Germinal center (tissue), 1 donor: ENCODE measurements around the gene FPR1.

Experiments
- DNase-seq: peaks from one replicate; pipeline ENCODE4 v3.0.0; 2012; ENCODE audit warnings: mixed read lengths, low spot score

FPR1 gene

DNA sequence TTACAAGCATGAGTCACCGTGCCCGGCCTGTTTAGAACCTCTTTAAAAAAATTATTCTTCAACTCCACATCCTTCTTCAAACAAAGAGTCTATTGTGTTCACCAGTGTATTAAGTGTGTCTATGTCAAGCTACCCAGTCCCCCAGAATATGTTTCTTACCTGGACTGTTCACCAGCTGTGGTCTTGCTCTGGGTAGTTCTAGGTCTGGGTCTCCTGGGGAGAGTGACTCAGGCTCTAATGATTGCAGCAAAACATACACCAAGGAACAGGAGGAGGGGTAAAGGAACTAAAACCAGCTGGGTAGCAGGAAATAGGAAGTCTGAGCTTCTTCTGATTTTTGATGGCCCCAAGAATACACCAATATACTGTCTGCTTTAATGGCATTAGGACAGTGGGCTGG lies at the start of gene FPR1:
FPR1 (minus strand) TSS at position 224 of the 400 bp plus-strand sequence. CDS start 4,884 bp downstream, outside the sequence.
- peak; percentile 15 for DNase-seq

- DNase-seq = no peak
Observed at GRCh38 chr19:51800473-51801244, 49.0 kb upstream of the FPR1 start.

DNA sequence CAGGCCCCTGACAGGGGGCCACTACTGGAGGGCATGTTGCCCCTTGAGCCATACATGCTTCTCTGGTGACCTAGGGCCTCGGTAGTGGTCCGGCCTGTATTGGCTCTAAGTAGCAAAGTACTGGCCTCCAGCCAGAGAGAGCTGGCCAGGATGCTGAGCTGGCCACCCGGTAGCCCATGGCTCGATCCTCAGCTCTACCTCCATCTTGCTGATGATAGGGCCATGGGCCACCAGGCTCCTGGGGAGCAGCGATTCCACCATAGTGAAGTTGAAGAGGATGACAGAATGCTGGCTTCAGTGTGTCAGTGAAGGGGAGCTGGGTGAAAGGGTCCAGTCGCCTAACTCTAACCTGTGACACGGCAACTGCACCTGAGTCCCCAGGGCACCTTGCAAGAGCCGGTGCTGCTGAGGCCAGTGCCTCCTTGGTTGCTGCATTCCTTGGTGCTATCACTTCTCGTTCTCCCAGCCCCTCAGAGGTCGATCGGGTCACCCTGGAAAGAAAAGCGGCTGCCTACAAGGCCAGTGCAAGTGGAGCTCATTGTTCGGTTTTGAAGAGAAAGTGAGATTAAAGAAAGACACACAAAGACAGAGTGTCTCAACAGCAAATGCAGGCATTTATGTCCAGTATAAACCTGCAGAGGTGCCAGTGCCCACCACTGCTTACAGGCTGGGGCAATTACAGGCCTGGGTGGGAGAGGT lies 48.2 kb upstream of the FPR1 start:
- no peak for DNase-seq

DNA sequence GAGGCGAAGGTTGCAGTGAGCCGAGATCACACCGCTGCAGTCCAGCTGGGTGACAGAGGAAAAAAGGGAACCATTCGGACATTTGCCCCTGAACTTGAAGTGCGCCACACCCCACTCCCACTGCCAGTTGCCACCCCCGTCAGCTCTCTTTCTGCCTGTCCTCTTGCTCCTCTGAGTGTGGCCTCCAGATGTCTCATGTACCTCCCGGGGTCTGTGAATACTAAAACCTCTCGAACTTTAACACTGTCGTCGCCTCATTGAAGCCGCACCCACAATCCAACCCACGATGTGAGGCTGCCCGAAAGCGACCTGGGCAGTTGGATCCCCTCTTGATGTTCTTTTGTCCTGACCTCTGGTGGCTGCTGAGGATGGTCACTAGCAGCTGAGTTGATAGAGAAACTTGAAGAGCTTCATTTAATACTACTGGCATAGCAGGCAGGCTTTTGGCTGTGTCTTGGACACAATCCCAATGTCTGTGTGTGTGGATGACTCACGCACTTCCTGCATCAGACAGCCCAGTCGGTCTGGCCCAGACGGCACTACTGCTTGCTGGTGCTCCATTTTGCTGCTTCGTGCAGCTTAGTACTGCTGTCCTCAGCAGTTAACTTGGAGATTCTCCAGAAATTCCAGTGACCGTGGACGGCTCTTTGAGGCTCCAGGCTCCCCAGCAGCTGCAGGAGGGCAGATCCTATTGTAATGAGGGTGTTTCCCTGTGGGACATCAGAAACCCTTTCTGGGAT lies 47.5 kb upstream of the FPR1 start:
- no peak for DNase-seq

DNA sequence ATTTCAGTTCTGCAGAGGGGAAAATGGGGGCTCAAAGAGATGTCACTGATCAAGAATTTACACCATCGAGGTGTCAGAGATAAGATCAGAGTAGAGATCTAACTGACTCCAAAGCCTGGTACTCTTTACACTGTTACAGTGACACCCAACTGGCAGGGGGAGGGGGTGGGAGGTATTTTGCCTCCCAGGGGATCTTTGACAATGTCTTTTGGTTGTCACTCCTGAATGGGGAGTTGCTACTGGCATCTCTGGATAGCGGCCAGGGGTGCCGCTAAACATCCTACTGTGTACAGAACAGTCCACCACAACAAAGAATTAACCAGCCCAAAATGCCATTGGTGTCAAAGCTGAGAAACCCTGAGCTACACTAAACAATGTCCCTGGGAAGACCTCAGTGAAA lies 46.4 kb upstream of the FPR1 start:
- DNase-seq = no peak

DNA sequence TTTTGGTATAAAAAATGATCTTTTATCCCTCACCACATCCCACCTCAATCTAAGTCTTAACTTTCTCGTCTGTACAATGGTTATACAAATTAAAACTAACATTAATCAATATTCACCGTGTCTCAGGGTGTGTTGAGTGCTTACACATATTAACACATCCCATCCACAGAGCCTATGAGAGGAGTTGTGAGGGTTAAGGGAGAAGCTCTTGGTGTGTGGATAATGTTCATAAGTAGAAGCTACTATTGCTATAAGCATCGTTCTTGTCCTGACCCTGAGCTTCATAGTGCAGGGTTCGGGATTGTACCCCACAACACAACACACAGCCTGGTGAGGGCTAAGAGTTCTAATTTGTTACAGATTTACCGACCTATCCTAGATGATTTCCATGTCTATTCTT lies 45.8 kb upstream of the FPR1 start:
- DNase-seq = no peak

GRCh38 chr19:51796195-51796679 lies 44.6 kb upstream of the FPR1 start:
- no peak for DNase-seq

GRCh38 chr19:51794885-51795490 lies 43.3 kb upstream of the FPR1 start, which contains the start of gene FPR3:
Gene FPR3 (plus strand): TSS chr19:51795157. CDS start chr19:51823749, 28,592 bp downstream.
- DNase-seq = no peak

DNA sequence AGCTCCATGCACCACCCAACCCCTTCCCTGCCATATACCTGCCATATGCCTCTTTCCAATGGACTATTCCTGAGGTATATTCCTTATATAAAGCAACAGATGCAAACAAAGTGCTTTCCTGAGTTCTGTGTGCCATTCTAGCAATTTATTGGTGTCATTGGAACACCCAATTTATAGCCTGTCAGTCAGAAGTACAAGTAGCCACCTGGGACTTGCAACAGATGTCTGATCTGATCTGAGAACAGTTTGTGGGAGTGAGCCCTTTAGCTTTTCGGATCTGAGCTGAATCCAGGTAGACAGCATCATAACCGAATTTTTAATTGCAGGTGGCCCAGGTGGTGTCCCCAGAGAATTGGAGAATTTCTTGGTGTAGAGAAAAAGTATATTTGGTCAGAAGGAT lies 42.3 kb upstream of the FPR1 start:
- no peak for DNase-seq

- DNase-seq = no peak
Observed at GRCh38 chr19:51792932-51793331, 41.3 kb upstream of the FPR1 start.

DNA sequence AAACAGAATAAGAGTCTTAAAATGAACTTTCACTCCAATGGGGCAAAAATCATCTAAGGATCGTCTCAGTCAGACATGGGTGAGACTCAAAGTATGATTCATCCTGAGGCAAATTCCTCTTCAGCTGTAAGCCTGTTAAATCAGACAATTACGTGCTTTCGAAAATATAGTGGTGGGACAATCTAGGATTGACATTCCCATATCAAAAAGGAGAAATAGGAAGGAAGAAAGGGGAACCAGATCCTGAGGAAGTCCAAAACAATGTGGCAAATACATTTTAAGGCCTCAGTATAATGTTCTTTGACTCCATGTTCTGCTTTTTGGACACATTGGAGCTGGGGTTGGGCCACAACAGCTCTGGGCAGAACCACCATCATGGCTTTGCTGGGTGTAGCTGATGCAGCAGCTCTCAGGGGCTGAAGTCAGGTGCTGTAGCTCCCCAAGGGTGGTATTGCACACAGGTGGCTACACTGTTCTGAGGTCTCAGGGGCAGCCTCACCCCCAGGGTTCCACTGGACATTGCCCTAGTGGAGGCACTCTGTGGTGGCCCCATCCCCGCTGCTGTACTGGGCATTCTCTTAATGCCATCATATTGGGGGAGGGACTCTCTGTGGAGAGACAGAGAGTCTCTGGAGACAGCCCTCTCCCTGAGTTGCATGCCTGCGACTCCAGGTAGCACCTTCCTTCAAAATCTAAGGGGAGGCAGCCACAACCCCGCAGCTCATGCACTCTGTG lies 37.5 kb upstream of the FPR1 start:
- DNase-seq = no peak

- DNase-seq = no peak
Observed at GRCh38 chr19:51788029-51788428, 36.4 kb upstream of the FPR1 start.

GRCh38 chr19:51786646-51787494 lies 35.2 kb upstream of the FPR1 start:
- DNase-seq = no peak

GRCh38 chr19:51784922-51785690 lies 33.4 kb upstream of the FPR1 start:
- no peak for DNase-seq

- no peak for DNase-seq
Observed at GRCh38 chr19:51784109-51784785, 32.6 kb upstream of the FPR1 start.

DNA sequence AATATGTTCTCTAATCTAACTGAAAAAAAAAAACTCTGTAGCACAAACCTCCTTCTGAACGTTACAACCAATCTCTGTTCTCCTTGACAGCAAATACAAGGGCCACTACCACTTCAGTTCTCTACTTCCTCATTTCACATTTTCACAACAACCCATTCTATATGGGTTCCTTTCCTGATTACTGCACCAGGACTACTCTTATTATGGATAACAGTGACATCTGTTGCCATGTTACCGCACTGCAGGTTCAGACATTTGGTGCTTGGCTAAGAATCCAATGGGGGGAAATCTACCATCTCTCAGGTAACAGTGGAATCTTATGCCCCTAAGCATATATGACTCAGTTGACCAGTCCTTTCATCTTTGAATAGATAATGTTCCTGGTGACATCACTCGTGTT lies 31.7 kb upstream of the FPR1 start:
- DNase-seq = no peak

GRCh38 chr19:51781999-51782398 lies 30.3 kb upstream of the FPR1 start:
- DNase-seq = no peak

- no peak for DNase-seq
Observed at GRCh38 chr19:51780270-51780669, 28.6 kb upstream of the FPR1 start.

DNA sequence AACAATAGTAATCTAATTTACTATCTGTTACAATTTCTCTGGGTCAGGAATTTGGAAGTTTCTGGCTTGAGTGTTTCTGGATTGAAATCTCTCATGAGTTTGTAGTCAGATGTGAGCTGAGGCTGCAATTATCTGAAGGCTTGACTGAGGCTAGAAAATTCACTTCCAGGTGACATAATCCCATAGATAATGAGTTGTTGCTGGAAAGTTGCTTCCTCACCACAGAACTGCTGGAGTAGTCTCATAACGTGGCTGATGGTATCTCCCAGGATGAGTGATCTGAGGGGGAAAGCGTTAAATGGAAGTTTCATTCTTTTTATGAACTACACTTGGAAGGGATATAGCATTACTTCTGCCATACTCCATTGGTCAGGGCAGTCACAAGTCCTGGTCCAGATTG lies 28.0 kb upstream of the FPR1 start:
- DNase-seq = no peak
